HFFc6 (cell line): Measurements from ENCODE around the gene DLG2. TPM values are rescaled to one million over a fixed set of nuclear protein-coding genes. Genes with fewer than 3 reads are reported as not detected.
"Not testable (repeated sequence)": the region's sequence is repeated elsewhere in the genome, so short reads cannot be mapped to it uniquely, and the experiment has no call there.

Source experiments
- DNase-seq: peaks from one replicate; pipeline ENCODE4 v3.0.0-alpha.2; 2018
- H3K27ac Mint-ChIP-seq: 2 replicates; pipeline ENCODE4 v1.8.0; 2020; ENCODE audit warnings: mild to moderate bottlenecking, mixed read lengths
- H3K27me3 Mint-ChIP-seq: 2 replicates; pipeline ENCODE4 v1.8.0; 2021; ENCODE audit warnings: mild to moderate bottlenecking, moderate library complexity, mixed read lengths; ENCODE audit not compliant: insufficient read depth
- H3K36me3 Mint-ChIP-seq: 2 replicates; pipeline ENCODE4 v1.8.0; 2021; ENCODE audit warnings: low read depth, mixed read lengths
- H3K4me1 Mint-ChIP-seq: 2 replicates; pipeline ENCODE4 v1.8.0; 2020; ENCODE audit warnings: low read depth, mixed read lengths
- H3K4me3 Mint-ChIP-seq: 2 replicates; pipeline ENCODE4 v1.8.0; 2020; ENCODE audit warnings: mild to moderate bottlenecking, moderate library complexity, mixed read lengths
- H3K9me3 Mint-ChIP-seq: 2 replicates; pipeline ENCODE4 v1.8.0; 2020; ENCODE audit warnings: mild to moderate bottlenecking, mixed read lengths
- total RNA-seq, 6 experiments: library from RNA; stranded (reverse); fragmentation: NEBNext Ultra II Directional; extraction: Animal tissue kit (Norgen Biotek cat#: 25700); gene quantifications; 2 replicates in 1 of 6; 3 replicates in 5 of 6; pipeline ENCODE4 v1.2.3, GENCODE V29; 2021
- TF ChIP-seq, protein P1 (sequence below): fragments of 200-600 bp; sonication (generic); IDR thresholded peaks from 2 replicates; pipeline ENCODE4 v1.5.0; 2021; ENCODE audit warnings: antibody characterized with exemption, mild to moderate bottlenecking

DLG2 gene
- total RNA-seq, 6 experiments from 2014 or later, result 0.39 to 1.00 (median 0.80) TPM; not detected in 1

DNA sequence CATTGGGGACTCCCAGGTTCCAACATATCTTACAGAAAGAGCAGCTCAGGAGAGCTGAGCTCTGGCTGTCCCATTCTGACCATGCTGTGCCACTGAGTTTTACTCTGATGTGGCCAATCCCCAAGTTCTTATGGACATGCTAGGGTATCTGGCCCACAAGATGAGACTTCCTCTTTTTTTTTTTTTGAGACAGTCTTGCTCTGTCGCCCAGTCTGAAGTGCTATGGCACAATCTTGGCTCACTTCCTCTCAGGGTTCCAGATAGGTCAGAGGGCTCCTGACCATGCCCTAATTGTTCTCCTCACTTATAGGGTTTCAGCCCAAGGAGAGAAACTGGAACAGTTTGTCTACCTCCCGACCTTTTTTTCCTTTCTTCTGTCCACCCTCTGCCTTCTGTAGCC lies 2188.7 kb downstream of the DLG2 start:
- H3K4me3 Mint-ChIP-seq, result no peak overlapping the region
- no peak for DNase-seq
- H3K36me3 Mint-ChIP-seq, result no peaks in the 10 kb centered on the region
- TF ChIP-seq, protein P1, sequence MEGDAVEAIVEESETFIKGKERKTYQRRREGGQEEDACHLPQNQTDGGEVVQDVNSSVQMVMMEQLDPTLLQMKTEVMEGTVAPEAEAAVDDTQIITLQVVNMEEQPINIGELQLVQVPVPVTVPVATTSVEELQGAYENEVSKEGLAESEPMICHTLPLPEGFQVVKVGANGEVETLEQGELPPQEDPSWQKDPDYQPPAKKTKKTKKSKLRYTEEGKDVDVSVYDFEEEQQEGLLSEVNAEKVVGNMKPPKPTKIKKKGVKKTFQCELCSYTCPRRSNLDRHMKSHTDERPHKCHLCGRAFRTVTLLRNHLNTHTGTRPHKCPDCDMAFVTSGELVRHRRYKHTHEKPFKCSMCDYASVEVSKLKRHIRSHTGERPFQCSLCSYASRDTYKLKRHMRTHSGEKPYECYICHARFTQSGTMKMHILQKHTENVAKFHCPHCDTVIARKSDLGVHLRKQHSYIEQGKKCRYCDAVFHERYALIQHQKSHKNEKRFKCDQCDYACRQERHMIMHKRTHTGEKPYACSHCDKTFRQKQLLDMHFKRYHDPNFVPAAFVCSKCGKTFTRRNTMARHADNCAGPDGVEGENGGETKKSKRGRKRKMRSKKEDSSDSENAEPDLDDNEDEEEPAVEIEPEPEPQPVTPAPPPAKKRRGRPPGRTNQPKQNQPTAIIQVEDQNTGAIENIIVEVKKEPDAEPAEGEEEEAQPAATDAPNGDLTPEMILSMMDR, result no peak
- no peaks in the 10 kb centered on the region for H3K4me1 Mint-ChIP-seq
- H3K9me3 Mint-ChIP-seq, result no peaks in the 10 kb centered on the region
- H3K27me3 Mint-ChIP-seq, result peaks cover 1% of the 10 kb centered on the region; the same call in 1 of the 2 replicates
- no peak overlapping the region for H3K27ac Mint-ChIP-seq

DNA sequence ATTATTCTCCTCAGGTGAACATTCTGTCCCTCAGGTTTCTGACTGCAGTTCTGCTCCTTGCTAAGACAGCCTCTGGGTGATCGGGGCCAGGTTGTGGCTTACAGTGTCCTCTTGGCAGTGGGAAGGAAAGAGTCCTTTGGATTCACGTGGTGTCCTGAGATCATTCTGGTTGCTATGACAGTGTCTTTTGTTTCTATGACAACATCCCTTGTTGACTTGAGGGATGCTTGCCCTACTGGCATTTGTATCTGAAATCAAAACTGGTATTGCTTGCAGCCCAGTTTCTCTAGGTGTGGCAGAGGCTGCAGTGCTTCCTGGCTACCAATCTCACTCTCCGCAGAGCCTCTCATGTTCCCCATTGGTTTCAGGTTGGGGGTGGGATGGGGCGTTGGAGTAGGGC lies 2189.2 kb downstream of the DLG2 start:
- no peaks in the 10 kb centered on the region for H3K36me3 Mint-ChIP-seq
- H3K4me1 Mint-ChIP-seq, result no peaks in the 10 kb centered on the region
- H3K4me3 Mint-ChIP-seq, result no peak overlapping the region
- TF ChIP-seq, protein P1, result no peak
- no peak for DNase-seq
- H3K9me3 Mint-ChIP-seq, result no peaks in the 10 kb centered on the region
- H3K27ac Mint-ChIP-seq, result no peak overlapping the region
- H3K27me3 Mint-ChIP-seq, result peaks cover 1% of the 10 kb centered on the region; the same call in 1 of the 2 replicates

DNA sequence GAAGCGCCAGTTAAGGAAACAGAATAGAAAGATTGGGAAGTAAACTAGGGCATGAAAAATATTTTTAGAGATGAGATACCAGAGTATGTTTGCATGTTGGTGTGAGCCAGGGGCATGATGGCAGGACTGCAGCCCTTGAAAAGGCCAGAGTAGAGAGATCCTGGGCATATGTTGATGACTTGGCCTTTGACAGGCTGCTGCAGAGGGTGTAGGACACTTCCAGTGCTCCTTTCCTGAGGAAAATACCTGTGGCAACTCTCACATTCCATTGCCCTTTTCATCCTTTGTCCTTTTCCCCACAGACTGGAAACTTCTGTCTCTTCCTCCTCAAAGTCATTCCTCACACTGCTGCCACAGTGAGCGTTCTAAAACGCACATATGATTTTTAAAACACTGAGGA lies 2190.3 kb downstream of the DLG2 start:
- Mint-ChIP-seq H3K36me3 (no peaks in the 10 kb centered on the region), H3K9me3 (no peaks in the 10 kb centered on the region), H3K27ac (no peak overlapping the region), H3K4me1 (no peaks in the 10 kb centered on the region), H3K27me3 (peaks cover 1% of the 10 kb centered on the region; the same call in 1 of the 2 replicates), H3K4me3 (no peak overlapping the region)
- no peak for DNase-seq
- TF ChIP-seq, protein P1, result no peak

DNA sequence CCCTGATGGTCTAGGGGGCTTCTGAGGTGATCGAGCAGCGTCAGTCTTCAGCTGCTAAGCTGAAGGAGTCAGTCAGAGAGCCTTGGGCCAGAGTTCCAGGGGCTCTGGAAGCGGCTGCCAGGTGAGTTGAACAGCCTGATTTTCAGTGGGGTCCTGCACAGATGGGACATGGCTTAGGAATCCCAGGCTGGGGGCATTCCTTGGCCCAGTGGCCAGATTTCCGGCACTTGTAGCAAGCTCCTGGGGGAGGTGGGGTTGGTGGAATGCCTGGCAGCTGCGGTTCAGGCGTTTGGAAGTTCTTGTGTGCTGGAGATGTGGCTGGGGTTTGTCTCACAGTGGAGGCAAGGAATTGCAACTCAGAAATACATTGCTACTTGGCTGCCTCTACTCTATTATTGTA lies 2192.3 kb downstream of the DLG2 start:
- not testable (repeated sequence) for H3K9me3 Mint-ChIP-seq, H3K27me3 Mint-ChIP-seq, H3K4me3 Mint-ChIP-seq, DNase-seq, H3K4me1 Mint-ChIP-seq, H3K36me3 Mint-ChIP-seq, H3K27ac Mint-ChIP-seq

DNA sequence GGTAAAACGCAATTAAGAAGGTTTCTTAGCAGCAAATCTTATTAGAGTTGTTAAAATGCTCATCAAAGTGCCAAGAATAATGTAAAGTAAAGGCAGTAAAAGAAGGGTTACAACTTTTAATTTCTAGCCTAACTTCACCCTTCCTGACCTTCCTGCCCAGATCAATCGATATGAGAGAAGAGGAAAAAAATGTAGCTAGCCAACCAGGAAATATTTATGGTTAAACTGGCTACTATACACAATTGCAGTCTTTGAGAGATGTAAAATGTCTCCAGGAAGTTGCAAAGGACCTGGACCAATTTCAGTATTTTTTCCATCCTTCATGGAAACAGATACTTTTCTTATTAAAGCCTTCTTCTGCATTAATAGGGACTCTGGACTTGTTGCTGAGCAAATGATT lies 2199.2 kb downstream of the DLG2 start:
- H3K27me3 Mint-ChIP-seq, result peaks cover 1% of the 10 kb centered on the region
- DNase-seq, result no peak
- TF ChIP-seq, protein P1, result no peak
- no peaks in the 10 kb centered on the region for H3K36me3 Mint-ChIP-seq
- H3K27ac Mint-ChIP-seq, result no peak overlapping the region
- H3K4me1 Mint-ChIP-seq, result no peaks in the 10 kb centered on the region
- peaks cover 13% of the 10 kb centered on the region for H3K9me3 Mint-ChIP-seq
- no peak overlapping the region for H3K4me3 Mint-ChIP-seq

DNA sequence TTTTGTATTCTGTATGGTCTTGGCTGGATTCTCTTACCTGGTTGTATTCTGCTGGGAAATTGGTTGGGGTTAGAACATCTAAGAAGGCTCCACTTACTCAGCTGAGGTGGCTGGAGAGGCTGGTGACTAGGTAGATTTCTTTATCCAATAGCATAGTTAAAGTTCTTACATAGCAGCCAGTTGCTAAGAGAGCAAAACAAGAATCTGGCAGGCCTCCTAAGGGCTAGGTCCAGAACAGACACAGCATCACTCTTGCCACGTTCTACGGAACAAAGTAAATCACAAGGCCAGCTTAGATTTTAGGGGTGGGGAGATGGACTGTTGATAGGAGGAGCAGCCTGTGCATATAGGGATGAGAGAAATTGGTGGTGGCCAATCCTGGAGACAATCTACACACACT lies 2199.6 kb downstream of the DLG2 start:
- Mint-ChIP-seq H3K36me3 (no peaks in the 10 kb centered on the region), H3K9me3 (peaks cover 17% of the 10 kb centered on the region), H3K27ac (no peak overlapping the region), H3K4me3 (no peak overlapping the region), H3K4me1 (no peaks in the 10 kb centered on the region), H3K27me3 (peaks cover 1% of the 10 kb centered on the region)
- no peak for DNase-seq
- TF ChIP-seq, protein P1, result no peak
